DMS 273 treated with DMSO at 0.1 percent for 48 hours (cell line): ENCODE data around the gene OS9.
"Not testable (repeated sequence)": the region's sequence is repeated elsewhere in the genome, so short reads cannot be mapped to it uniquely, and the experiment has no call there.

Experiments used
- DNase-seq: peaks from one replicate; lab custom pipeline; 2025; lab: John Stamatoyannopoulos, UW

Gene OS9

GRCh38 chr12:57693659-57694458, at the start of gene OS9:
OS9 (plus strand) TSS chr12:57694132; CDS start chr12:57694162, 30 bp downstream.
- DNase-seq, result peak; percentile 98

DNA sequence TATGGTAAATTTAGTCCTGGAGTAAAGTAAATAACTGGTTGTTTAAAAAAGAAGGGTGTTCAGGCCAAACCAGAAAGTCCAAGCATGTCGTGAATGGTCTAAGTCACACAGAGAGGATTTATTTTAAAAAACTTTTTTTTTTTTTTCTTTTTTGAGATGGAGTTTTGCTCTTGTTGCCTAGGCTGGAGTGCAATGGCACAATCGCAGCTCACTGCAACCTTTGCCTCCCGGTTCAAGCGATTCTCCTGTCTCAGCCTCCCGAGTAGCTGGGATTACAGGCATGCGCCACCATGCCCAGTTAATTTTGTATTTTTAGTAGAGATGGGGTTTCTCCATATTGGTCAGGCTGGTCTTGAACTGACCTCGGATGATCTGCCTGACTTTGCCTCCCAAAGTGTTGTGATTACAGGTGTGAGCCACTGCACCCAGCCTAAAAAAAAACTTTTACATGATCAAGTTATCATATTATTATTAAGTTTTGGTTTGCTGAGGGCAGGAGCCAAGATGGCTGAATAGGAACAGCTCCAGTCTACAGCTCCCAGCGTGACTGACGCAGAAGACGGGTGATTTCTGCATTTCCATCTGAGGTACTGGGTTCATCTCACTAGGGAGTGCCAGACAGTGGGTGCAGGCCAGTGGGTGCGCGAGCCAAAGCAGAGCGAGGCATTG, 47.8 kb upstream of the OS9 start:
- not testable (repeated sequence) for DNase-seq

DNA sequence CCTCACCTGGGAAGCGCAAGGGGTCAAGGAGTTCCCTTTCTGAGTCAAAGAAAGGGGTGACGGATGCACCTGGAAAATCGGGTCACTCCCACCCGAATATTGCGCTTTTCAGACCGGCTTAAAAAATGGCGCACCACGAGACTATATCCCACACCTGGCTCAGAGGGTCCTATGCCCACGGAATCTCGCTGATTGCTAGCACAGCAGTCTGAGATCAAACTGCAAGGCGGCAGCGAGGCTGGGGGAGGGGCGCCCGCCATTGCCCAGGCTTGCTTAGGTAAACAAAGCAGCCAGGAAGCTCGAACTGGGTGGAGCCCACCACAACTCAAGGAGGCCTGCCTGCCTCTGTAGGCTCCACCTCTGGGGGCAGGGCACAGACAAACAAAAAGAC, 47.3 kb upstream of the OS9 start:
- DNase-seq, result not testable (repeated sequence)

- no peak for DNase-seq
Observed at GRCh38 chr12:57654042-57654441, 39.9 kb upstream of the OS9 start.

- no peak for DNase-seq
Observed at GRCh38 chr12:57655541-57656240, 38.2 kb upstream of the OS9 start.

- DNase-seq, result not testable (repeated sequence)
Observed at GRCh38 chr12:57656408-57656807, 37.5 kb upstream of the OS9 start.

DNA sequence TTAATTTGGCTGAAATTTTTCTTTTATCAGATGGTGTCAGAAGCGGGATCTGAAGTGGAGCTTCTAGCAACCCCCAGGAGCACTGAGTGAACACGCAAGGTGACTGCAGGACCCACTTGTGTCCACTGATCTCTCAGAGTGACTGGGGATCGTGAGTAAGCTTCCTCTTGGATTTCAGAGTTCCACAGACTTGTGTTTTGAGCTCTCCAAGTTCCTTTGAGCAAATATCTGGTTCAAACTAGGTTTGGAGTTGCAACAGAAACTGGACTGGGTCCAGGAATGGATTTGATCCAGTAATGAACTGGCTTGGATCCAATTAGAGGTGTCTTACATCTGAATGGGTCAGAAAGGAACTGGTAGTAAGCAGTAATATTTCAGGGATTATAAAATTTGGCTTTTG, 36.2 kb upstream of the OS9 start:
- DNase-seq, result no peak

GRCh38 chr12:57658890-57659289, 35.0 kb upstream of the OS9 start:
- DNase-seq, result no peak

DNA sequence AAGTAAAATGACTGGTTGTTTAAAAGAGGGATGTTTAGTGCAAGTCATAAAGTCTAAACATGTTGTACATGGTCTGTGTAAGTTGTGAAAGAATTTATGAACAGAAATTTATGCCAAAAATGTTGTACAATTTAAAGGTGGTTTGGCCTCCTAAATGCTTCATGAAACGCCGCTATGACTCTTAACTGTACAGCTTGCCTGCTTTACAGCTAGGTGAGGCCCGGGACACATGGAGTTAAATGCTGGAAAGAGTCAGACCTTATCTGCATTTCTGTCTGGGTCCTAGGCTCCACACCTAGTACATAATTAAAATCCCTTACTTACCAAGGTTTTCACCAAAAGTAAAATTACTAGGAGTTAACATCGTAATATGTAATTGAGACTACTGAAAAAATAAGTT, 32.6 kb upstream of the OS9 start:
- no peak for DNase-seq

- not testable (repeated sequence) for DNase-seq
Observed at GRCh38 chr12:57665066-57665820, 28.7 kb upstream of the OS9 start.

GRCh38 chr12:57666897-57667296, 27.0 kb upstream of the OS9 start:
- DNase-seq, result no peak

GRCh38 chr12:57669691-57670090, 24.2 kb upstream of the OS9 start:
- not testable (repeated sequence) for DNase-seq

- not testable (repeated sequence) for DNase-seq
Observed at GRCh38 chr12:57671811-57672210, 22.1 kb upstream of the OS9 start.

GRCh38 chr12:57672801-57673200, 21.1 kb upstream of the OS9 start:
- DNase-seq, result no peak

DNA sequence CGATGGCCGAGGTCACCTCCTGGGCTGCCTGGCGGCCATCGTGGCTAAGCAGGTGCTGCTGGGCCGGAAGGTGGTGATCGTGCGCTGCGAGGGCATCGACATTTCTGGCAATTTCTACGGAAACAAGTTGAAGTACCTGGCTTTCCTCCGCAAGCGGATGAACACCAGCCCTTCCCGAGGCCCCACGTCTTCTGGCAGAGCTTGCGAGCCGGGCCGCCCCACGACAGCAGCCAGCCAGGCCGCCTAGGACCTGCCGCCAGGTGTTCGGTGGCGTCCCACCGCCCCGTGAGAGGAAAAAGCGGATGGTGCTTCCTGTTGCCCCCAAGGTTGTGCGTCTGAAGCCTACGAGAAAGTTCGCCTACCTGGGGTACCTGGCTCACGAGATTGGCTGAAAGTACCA, 19.2 kb upstream of the OS9 start:
- no peak for DNase-seq

GRCh38 chr12:57677947-57678346, 16.0 kb upstream of the OS9 start:
- DNase-seq, result not testable (repeated sequence)

- DNase-seq, result no peak
Observed at GRCh38 chr12:57679697-57680096, 14.2 kb upstream of the OS9 start.

- no peak for DNase-seq
Observed at GRCh38 chr12:57687862-57688261, 6.1 kb upstream of the OS9 start.

GRCh38 chr12:57688931-57689330, 5.0 kb upstream of the OS9 start:
- no peak for DNase-seq

DNA sequence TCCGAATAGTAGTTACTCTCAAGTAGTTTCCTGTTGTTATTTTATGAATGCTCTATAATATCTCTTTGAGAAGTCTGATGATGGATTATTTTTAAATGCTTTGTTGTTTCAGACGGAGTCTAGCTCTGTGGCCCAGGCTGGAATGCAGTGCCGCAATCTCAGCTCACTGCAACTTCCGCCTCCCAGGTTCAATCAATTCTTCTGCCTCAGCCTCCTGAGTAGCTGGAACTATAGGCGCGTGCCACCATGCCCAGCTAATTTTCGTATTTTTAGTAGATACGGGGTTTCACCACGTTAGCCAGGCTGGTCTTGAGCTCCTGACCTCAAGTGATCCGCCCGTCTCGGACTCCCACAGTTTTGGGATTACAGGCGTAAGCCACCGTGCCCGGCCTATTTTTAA, 1.4 kb upstream of the OS9 start:
- no peak for DNase-seq

- DNase-seq, result no peak
Observed at GRCh38 chr12:57693317-57693658, 644 bp upstream of the OS9 start.

DNA sequence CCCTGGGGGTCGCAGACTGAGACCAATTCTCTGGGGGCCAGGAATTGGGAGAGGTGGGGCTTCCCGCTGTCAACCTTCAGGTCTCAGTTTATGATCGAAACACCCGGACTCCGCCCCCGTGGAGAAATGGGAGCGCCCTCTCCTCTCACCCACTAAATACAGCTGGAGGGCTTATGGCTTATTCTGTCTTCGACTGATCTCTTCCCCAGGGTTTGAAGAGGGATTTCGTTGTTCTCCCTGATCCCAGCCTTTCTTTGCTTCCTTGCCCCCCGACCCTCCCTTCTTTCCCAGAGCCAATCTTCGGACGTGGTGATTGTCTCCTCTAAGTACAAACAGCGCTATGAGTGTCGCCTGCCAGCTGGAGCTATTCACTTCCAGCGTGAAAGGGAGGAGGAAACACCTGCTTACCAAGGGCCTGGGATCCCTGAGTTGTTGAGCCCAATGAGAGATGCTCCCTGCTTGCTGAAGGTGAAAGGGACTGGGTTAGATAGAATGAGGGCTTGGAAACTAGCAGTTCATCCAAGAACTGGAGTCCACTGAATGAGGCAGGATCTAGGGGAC, 607 bp downstream of the OS9 start:
- no peak for DNase-seq
